SU-DHL-6 (cell line): ENCODE measurements around the gene TMA7B.

Experiments
- H2AFZ ChIP-seq: fragments of 200-600 bp; sonication (generic); 2 replicates; pipeline ENCODE4 v1.6.1; 2014; ENCODE audit warnings: low read depth, mild to moderate bottlenecking, moderate library complexity, mixed read lengths, antibody characterized with exemption, low read length; ENCODE audit not compliant: severe bottlenecking
- H3F3A ChIP-seq: fragments of 200-600 bp; shearing (Covaris generic); 2 replicates; pipeline ENCODE4 v1.6.0; 2016; ENCODE audit warnings: antibody characterized with exemption, mild to moderate bottlenecking; ENCODE audit not compliant: insufficient read depth
- H3K27ac ChIP-seq: fragments of 200-600 bp; sonication (generic); 2 replicates; pipeline ENCODE4 v1.5.1; 2016; ENCODE audit warnings: low read depth, mild to moderate bottlenecking, low read length, moderate library complexity, mixed read lengths
- H3K27me3 ChIP-seq: fragments of 200-600 bp; sonication (generic), shearing (Covaris generic); 2 replicates; pipeline ENCODE4 v1.6.0; 2014; ENCODE audit warnings: mild to moderate bottlenecking, low read length
- H3K36me3 ChIP-seq: fragments of 200-600 bp; sonication (generic); 2 replicates; pipeline ENCODE4 v1.6.1; 2014; ENCODE audit warnings: mild to moderate bottlenecking, low read length, mixed read lengths
- H3K4me2 ChIP-seq: fragments of 300-600, 200-600 bp; shearing (Covaris generic), sonication (generic); 2 replicates; pipeline ENCODE4 v1.6.0; 2014; ENCODE audit warnings: low read length, low read depth, mild to moderate bottlenecking; ENCODE audit not compliant: poor library complexity, severe bottlenecking
- H3K4me3 ChIP-seq: fragments of 200-600 bp; sonication (generic); 2 replicates; pipeline ENCODE4 v1.5.1; 2014; ENCODE audit warnings: antibody characterized with exemption, low read length, mild to moderate bottlenecking, mixed read lengths; ENCODE audit not compliant: insufficient read depth, poor library complexity, severe bottlenecking
- H3K79me2 ChIP-seq: fragments of 200-600 bp; sonication (generic); 2 replicates; pipeline ENCODE4 v1.6.1; 2014; ENCODE audit warnings: mild to moderate bottlenecking, low read length, moderate library complexity; ENCODE audit not compliant: insufficient read depth
- H3K9ac ChIP-seq: fragments of 200-600 bp; sonication (generic); 2 replicates; pipeline ENCODE4 v1.7.0; 2014; ENCODE audit warnings: mild to moderate bottlenecking, low read length
- H3K9me2 ChIP-seq: fragments of 200-600 bp; sonication (generic); replicated peaks from 2 replicates; pipeline ENCODE4 v1.6.1; 2014; ENCODE audit warnings: low read length; ENCODE audit not compliant: insufficient read depth
- H3K9me3 ChIP-seq: fragments of 200-600 bp; sonication (generic); 2 replicates; pipeline ENCODE4 v1.6.1; 2014; ENCODE audit warnings: low read length, mixed read lengths; ENCODE audit not compliant: insufficient read depth
- H4K20me1 ChIP-seq: fragments of 200-600 bp; sonication (generic); 2 replicates; pipeline ENCODE4 v1.6.1; 2014; ENCODE audit warnings: low read depth, mild to moderate bottlenecking, antibody characterized with exemption, low read length, moderate library complexity, mixed read lengths
- EZH2phosphoT487 ChIP-seq: fragments of 200-600 bp; sonication (generic), shearing (Covaris generic); conservative IDR thresholded peaks from 2 replicates; pipeline ENCODE4 v1.6.1; 2018; ENCODE audit warnings: mild to moderate bottlenecking, antibody characterized with exemption, low read length, moderate library complexity, mixed read lengths
- TF ChIP-seq, protein P1 (sequence below): fragments of 200-600 bp; sonication (generic); IDR thresholded peaks from one replicate; pipeline ENCODE4 v1.5.1; 2017; ENCODE audit warnings: antibody characterized with exemption, mild to moderate bottlenecking, low read length, moderate library complexity; ENCODE audit not compliant: insufficient read depth, poor library complexity, severe bottlenecking

Gene TMA7B

DNA sequence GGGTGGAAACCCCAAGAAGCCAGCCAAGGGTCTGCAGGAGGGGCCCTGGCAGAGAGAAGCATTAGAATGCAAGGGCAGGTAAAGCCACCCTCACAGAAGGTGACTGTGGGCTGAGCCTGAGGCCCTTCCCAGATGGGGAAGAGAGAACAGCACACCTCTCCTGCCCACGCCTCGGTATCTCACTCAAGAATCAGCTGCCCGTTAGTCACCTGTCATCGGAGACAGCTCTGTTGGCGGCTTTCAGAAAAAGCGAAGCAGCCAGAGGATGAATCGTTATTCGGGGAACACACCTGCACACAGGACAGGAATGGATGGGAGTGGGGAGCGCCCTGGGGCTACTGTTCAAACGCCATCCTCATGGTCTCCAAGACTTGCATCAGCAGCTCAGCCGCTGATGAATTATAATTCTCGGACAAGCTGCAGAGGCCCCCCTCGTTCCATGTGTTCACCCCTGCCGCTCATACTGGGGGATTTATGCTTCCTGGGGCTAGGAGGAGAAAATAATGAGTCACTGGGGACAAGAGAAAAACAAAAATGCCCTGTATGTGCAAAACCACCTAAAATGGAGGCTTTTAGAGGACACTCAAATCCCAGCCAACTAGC, 21.6 kb upstream of the TMA7B start:
- H4K20me1 ChIP-seq: no peaks in the 10 kb centered on the region
- no peaks in the 10 kb centered on the region for H3K27me3 ChIP-seq
- H3K79me2 ChIP-seq: no peaks in the 10 kb centered on the region
- no peak overlapping the region for H2AFZ ChIP-seq
- H3K27ac ChIP-seq: no peak overlapping the region
- H3K36me3 ChIP-seq: no peaks in the 10 kb centered on the region
- no peaks in the 10 kb centered on the region for H3K9me2 ChIP-seq
- no peak overlapping the region for H3K4me2 ChIP-seq
- H3F3A ChIP-seq: no peaks in the 10 kb centered on the region
- H3K9me3 ChIP-seq: no peaks in the 10 kb centered on the region
- TF ChIP-seq EZH2phosphoT487: no peak
- TF ChIP-seq, protein P1, sequence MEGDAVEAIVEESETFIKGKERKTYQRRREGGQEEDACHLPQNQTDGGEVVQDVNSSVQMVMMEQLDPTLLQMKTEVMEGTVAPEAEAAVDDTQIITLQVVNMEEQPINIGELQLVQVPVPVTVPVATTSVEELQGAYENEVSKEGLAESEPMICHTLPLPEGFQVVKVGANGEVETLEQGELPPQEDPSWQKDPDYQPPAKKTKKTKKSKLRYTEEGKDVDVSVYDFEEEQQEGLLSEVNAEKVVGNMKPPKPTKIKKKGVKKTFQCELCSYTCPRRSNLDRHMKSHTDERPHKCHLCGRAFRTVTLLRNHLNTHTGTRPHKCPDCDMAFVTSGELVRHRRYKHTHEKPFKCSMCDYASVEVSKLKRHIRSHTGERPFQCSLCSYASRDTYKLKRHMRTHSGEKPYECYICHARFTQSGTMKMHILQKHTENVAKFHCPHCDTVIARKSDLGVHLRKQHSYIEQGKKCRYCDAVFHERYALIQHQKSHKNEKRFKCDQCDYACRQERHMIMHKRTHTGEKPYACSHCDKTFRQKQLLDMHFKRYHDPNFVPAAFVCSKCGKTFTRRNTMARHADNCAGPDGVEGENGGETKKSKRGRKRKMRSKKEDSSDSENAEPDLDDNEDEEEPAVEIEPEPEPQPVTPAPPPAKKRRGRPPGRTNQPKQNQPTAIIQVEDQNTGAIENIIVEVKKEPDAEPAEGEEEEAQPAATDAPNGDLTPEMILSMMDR: no peak
- H3K4me3 ChIP-seq: no peak overlapping the region
- H3K9ac ChIP-seq: no peak overlapping the region

DNA sequence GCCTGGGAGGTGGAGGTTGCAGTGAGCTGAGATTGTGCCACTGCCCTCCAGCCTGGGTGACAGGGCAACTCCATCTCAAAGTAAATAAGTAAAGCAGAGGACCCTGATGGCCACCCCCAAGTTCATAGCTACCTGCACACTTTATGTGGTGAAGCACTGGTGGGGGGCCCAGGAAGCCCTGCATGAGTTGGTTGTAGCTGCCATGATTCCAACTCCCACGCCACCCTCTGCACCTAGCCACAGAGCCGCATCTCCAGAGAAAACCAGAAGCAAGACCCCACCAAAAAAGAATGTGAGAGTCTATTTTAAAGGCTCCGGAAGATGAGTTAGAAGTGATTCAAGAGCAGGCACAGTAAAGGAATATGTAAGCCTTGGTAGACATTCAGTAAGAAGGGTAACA, 20.4 kb upstream of the TMA7B start:
- no peak for TF ChIP-seq EZH2phosphoT487
- TF ChIP-seq, protein P1: no peak
- no peaks in the 10 kb centered on the region for H3F3A ChIP-seq
- no peak overlapping the region for H3K4me2 ChIP-seq
- no peak overlapping the region for H2AFZ ChIP-seq
- no peak overlapping the region for H3K9ac ChIP-seq
- H3K27me3 ChIP-seq: no peaks in the 10 kb centered on the region
- no peak overlapping the region for H3K4me3 ChIP-seq
- H4K20me1 ChIP-seq: no peaks in the 10 kb centered on the region
- H3K79me2 ChIP-seq: no peaks in the 10 kb centered on the region
- H3K36me3 ChIP-seq: no peaks in the 10 kb centered on the region
- no peaks in the 10 kb centered on the region for H3K9me3 ChIP-seq
- H3K9me2 ChIP-seq: no peaks in the 10 kb centered on the region
- H3K27ac ChIP-seq: no peak overlapping the region

DNA sequence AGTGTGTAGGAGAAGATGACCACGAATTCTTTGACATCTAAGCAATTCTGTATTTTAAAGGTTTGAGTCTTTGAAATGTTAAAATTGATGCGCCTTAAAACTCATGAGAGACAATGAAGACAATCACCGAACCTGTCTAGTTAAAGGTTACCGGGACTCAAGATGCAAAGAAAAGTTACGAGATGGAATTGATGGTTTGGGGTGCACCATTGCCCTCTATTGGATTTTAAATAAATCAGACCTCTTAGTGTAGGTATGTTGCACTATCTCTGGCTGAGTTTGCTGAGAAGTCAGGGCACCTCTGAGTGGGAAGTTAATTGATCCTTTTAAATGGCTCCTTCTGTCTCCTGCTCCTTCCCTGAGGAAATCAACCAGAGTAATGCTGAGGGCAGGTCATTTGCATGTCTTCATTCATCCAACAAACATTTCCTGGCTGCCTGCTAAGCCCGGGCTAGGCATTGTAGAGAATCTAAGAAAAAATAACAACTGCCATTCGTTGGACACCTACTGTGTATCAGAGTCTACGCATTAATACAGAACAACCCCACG, 19.4 kb upstream of the TMA7B start:
- Histone ChIP-seq H3K9me3 (no peaks in the 10 kb centered on the region), H3K4me2 (no peak overlapping the region), H3K9me2 (no peaks in the 10 kb centered on the region), H4K20me1 (no peaks in the 10 kb centered on the region), H2AFZ (no peak overlapping the region), H3F3A (no peaks in the 10 kb centered on the region), H3K79me2 (no peaks in the 10 kb centered on the region), H3K4me3 (no peak overlapping the region), H3K9ac (no peak overlapping the region), H3K27ac (no peak overlapping the region), H3K36me3 (no peaks in the 10 kb centered on the region), H3K27me3 (no peaks in the 10 kb centered on the region)
- TF ChIP-seq, protein P1: no peak
- no peak for TF ChIP-seq EZH2phosphoT487
